Measurements from ENCODE around the gene PCDH7. TPM values are rescaled to one million over a fixed set of nuclear protein-coding genes. Genes with fewer than 3 reads are reported as not detected.

The PCDH7 gene
- total RNA-seq, 2 experiments from 2014 or later = not detected

DNA sequence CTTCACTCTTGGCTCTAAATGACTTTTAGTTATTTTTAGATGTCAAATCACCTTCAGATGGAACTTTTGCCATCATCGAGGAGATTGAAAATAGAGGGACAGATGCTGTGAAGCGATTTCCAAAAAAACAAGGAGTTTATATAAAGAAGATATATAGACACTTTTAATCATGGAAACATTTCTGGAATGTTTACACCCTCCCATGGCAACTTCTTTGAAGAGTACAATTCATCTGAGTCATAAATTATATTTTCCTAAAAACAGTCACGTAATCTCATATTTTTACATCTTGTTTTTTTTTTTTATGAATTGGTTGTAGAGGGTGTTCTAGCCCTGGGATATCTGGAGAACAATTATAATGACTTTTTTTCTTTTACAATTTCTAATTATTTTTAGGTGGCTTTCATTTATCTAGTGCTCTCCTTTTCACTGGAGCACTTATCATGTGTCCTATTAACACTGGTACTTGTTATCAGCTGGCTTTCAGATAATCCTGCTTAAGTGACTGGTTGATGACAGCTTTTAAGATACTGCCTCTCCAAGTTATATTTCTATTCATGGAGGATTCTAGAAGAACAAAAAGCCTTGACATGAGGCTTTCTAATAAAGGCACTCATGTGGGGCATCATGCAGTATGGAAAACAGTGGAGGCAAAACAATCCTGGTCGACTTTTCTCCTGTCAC, 24.9 kb downstream of the PCDH7 start:
- Mint-ChIP-seq H3K27me3 (ENCODE audit: low read depth) (no peaks in the 10 kb centered on the region), H3K4me1 (ENCODE audit: low read depth) (no peaks in the 10 kb centered on the region), H3K27ac (no peak overlapping the region), H3K9me3 (no peaks in the 10 kb centered on the region), H3K4me3 (no peak overlapping the region), H3K36me3 (ENCODE audit: low read depth) (no peaks in the 10 kb centered on the region)
- CTCF ChIA-PET = no interaction called here
- intact Hi-C loops (cut with micrococcal nuclease) = no loop called here
- DNase-seq = no peak

GRCh38 chr4:30746735-30747134, 26.6 kb downstream of the PCDH7 start:
- Mint-ChIP-seq H3K27me3 (ENCODE audit: low read depth) (no peaks in the 10 kb centered on the region), H3K4me1 (ENCODE audit: low read depth) (no peaks in the 10 kb centered on the region), H3K4me3 (no peak overlapping the region), H3K9me3 (no peaks in the 10 kb centered on the region), H3K36me3 (ENCODE audit: low read depth) (no peaks in the 10 kb centered on the region), H3K27ac (no peak overlapping the region)
- CTCF ChIA-PET = no interaction called here
- DNase-seq = no peak
- intact Hi-C loops (cut with micrococcal nuclease) = no loop called here

DNA sequence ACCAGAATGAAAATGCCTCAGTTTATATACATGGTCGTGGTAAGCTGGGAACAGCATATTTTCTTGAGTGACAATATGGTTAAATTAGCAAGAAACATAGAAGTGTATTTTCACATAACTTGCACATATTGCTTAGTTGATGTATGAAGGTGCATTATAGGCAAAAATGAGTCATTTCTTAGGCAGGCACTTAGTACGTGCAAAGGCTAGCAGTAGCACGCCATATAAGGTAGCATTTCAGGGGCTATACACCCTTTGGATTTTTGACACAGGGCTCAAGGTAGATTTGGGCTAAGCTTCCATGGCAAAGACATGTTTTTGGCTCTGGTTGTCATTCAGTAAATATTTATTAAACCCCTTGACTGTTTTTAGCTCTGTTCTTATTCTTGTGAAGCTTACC, 33.1 kb downstream of the PCDH7 start:
- Mint-ChIP-seq H3K27ac (no peak overlapping the region), H3K36me3 (ENCODE audit: low read depth) (no peaks in the 10 kb centered on the region), H3K27me3 (ENCODE audit: low read depth) (no peaks in the 10 kb centered on the region), H3K4me1 (ENCODE audit: low read depth) (no peaks in the 10 kb centered on the region), H3K9me3 (no peaks in the 10 kb centered on the region), H3K4me3 (no peak overlapping the region)
- intact Hi-C loops (cut with micrococcal nuclease) = no loop called here
- DNase-seq = no peak
- CTCF ChIA-PET = no interaction called here

- no peaks in the 10 kb centered on the region for H3K36me3 Mint-ChIP-seq (ENCODE audit: low read depth)
- CTCF ChIA-PET = interaction anchor here (0.6 kb wide), 1 partner anchor 137 kb away, joined by 3 read pairs; no protein-coding TSS in a partner anchor
Measured at GRCh38 chr4:30754021-30754420, 33.9 kb downstream of the PCDH7 start.

GRCh38 chr4:30755346-30755745, 35.2 kb downstream of the PCDH7 start:
- DNase-seq = no peak
- CTCF ChIA-PET = no interaction called here
- H3K4me1 Mint-ChIP-seq (ENCODE audit: low read depth) = no peaks in the 10 kb centered on the region
- no peaks in the 10 kb centered on the region for H3K9me3 Mint-ChIP-seq
- no peak overlapping the region for H3K4me3 Mint-ChIP-seq
- H3K27me3 Mint-ChIP-seq (ENCODE audit: low read depth) = no peaks in the 10 kb centered on the region
- H3K36me3 Mint-ChIP-seq (ENCODE audit: low read depth) = no peaks in the 10 kb centered on the region
- intact Hi-C loops (cut with micrococcal nuclease) = no loop called here
- H3K27ac Mint-ChIP-seq = no peak overlapping the region

More at GRCh38 chr4:30754021-30754420, 33.9 kb downstream of the PCDH7 start:
- intact Hi-C loops (cut with micrococcal nuclease) = no loop called here
- Mint-ChIP-seq H3K27me3 (ENCODE audit: low read depth) (no peaks in the 10 kb centered on the region), H3K4me1 (ENCODE audit: low read depth) (no peaks in the 10 kb centered on the region), H3K9me3 (no peaks in the 10 kb centered on the region), H3K27ac (no peak overlapping the region), H3K4me3 (no peak overlapping the region)
- no peak for DNase-seq

GRCh38 chr4:30756553-30756952, 36.4 kb downstream of the PCDH7 start:
- intact Hi-C loops (cut with micrococcal nuclease) = no loop called here
- CTCF ChIA-PET = interaction anchor here (0.5 kb wide), 1 partner anchor 1737 kb away, joined by 3 read pairs; no protein-coding TSS in a partner anchor
- Mint-ChIP-seq H3K9me3 (no peaks in the 10 kb centered on the region), H3K27me3 (ENCODE audit: low read depth) (no peaks in the 10 kb centered on the region), H3K4me1 (ENCODE audit: low read depth) (no peaks in the 10 kb centered on the region), H3K27ac (no peak overlapping the region), H3K36me3 (ENCODE audit: low read depth) (no peaks in the 10 kb centered on the region), H3K4me3 (no peak overlapping the region)
- DNase-seq = no peak

GRCh38 chr4:30757357-30757756, 37.2 kb downstream of the PCDH7 start:
- intact Hi-C loops (cut with micrococcal nuclease) = no loop called here
- H3K9me3 Mint-ChIP-seq = no peaks in the 10 kb centered on the region
- no peak overlapping the region for H3K4me3 Mint-ChIP-seq
- no peaks in the 10 kb centered on the region for H3K27me3 Mint-ChIP-seq (ENCODE audit: low read depth)
- no peaks in the 10 kb centered on the region for H3K4me1 Mint-ChIP-seq (ENCODE audit: low read depth)
- H3K27ac Mint-ChIP-seq = no peak overlapping the region
- no peak for DNase-seq
- CTCF ChIA-PET = interaction anchor here (0.5 kb wide), 1 partner anchor 1738 kb away, joined by 3 read pairs; no protein-coding TSS in a partner anchor
- H3K36me3 Mint-ChIP-seq (ENCODE audit: low read depth) = no peaks in the 10 kb centered on the region

- no peaks in the 10 kb centered on the region for H3K9me3 Mint-ChIP-seq
- no peaks in the 10 kb centered on the region for H3K4me1 Mint-ChIP-seq (ENCODE audit: low read depth)
- H3K27me3 Mint-ChIP-seq (ENCODE audit: low read depth) = no peaks in the 10 kb centered on the region
- no peak overlapping the region for H3K4me3 Mint-ChIP-seq
- no peaks in the 10 kb centered on the region for H3K36me3 Mint-ChIP-seq (ENCODE audit: low read depth)
- no peak for DNase-seq
- intact Hi-C loops (cut with micrococcal nuclease) = no loop called here
- H3K27ac Mint-ChIP-seq = no peak overlapping the region
- CTCF ChIA-PET = no interaction called here
Measured at GRCh38 chr4:30760551-30760950, 40.4 kb downstream of the PCDH7 start.

GRCh38 chr4:30763321-30763727, 43.2 kb downstream of the PCDH7 start:
- H3K36me3 Mint-ChIP-seq (ENCODE audit: low read depth) = no peaks in the 10 kb centered on the region
- CTCF ChIA-PET = no interaction called here
- no peaks in the 10 kb centered on the region for H3K9me3 Mint-ChIP-seq
- H3K27ac Mint-ChIP-seq = no peak overlapping the region
- no peaks in the 10 kb centered on the region for H3K4me1 Mint-ChIP-seq (ENCODE audit: low read depth)
- no peak overlapping the region for H3K4me3 Mint-ChIP-seq
- intact Hi-C loops (cut with micrococcal nuclease) = no loop called here
- no peaks in the 10 kb centered on the region for H3K27me3 Mint-ChIP-seq (ENCODE audit: low read depth)
- no peak for DNase-seq

- Mint-ChIP-seq H3K36me3 (ENCODE audit: low read depth) (no peaks in the 10 kb centered on the region), H3K27me3 (ENCODE audit: low read depth) (no peaks in the 10 kb centered on the region), H3K4me3 (no peak overlapping the region), H3K4me1 (ENCODE audit: low read depth) (no peaks in the 10 kb centered on the region), H3K9me3 (no peaks in the 10 kb centered on the region), H3K27ac (no peak overlapping the region)
- no peak for DNase-seq
- CTCF ChIA-PET = no interaction called here
- intact Hi-C loops (cut with micrococcal nuclease) = no loop called here
Measured at GRCh38 chr4:30765022-30765421, 44.9 kb downstream of the PCDH7 start.

DNA sequence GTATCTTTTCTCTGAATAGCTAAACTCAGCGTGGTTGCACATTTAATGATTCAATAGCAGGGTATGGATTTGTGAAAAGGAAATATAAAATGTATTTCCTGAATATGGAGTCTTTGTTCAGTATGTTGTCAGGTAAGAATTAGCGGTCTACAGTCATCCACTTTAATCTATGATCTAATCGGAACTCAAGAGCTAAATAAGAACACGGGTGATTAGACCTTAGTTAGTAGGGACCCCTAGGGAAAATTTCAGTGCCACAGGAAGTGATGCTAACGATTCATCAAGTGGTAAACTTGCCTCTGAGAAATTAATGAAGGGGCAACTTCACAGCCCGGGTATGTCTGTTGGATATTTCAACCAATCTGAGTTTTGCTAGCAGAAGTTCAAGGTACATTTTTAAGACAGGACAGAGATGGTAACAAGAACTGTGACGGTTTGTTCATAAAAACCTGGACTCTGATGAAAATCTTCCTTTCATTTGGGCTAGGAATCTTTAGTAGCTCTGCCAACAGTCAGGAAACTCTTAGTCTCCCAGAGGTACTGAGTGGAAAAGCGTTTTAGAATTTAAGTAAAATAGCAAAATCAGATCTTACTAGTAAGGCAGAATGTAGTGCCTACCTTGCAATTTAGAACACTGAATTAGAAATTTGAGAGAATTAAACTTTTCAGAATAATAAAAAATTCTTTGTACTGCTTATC, 47.1 kb downstream of the PCDH7 start:
- intact Hi-C loops (cut with micrococcal nuclease) = no loop called here
- DNase-seq = no peak
- Mint-ChIP-seq H3K27me3 (ENCODE audit: low read depth) (no peaks in the 10 kb centered on the region), H3K4me1 (ENCODE audit: low read depth) (no peaks in the 10 kb centered on the region), H3K4me3 (no peak overlapping the region), H3K27ac (no peak overlapping the region), H3K9me3 (no peaks in the 10 kb centered on the region), H3K36me3 (ENCODE audit: low read depth) (no peaks in the 10 kb centered on the region)
- CTCF ChIA-PET = no interaction called here

DNA sequence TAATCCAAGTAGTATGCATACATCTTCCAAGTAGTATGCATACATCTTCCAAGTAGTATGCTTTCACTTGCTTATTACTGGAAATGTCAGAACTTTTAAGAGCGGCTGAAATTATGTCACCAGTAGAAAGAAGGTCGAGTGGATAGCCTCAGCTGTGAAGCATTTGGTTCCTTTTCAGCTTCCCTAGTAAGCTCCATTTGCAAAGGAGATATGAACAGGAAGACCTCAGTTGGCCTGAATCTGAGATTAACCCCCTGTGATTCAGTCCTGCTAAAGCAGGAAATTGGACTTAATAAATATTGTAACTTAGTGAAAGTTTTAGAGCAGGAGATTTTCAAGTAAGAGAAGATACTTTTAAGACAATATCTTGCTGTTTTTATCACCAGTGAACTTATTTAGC, 48.1 kb downstream of the PCDH7 start:
- H3K27ac Mint-ChIP-seq = no peak overlapping the region
- H3K4me3 Mint-ChIP-seq = no peak overlapping the region
- no peaks in the 10 kb centered on the region for H3K27me3 Mint-ChIP-seq (ENCODE audit: low read depth)
- H3K36me3 Mint-ChIP-seq (ENCODE audit: low read depth) = no peaks in the 10 kb centered on the region
- CTCF ChIA-PET = no interaction called here
- intact Hi-C loops (cut with micrococcal nuclease) = no loop called here
- H3K4me1 Mint-ChIP-seq (ENCODE audit: low read depth) = no peaks in the 10 kb centered on the region
- no peaks in the 10 kb centered on the region for H3K9me3 Mint-ChIP-seq
- DNase-seq = no peak

GRCh38 chr4:30769093-30769492, 48.9 kb downstream of the PCDH7 start:
- H3K9me3 Mint-ChIP-seq = no peaks in the 10 kb centered on the region
- no peak overlapping the region for H3K27ac Mint-ChIP-seq
- H3K27me3 Mint-ChIP-seq (ENCODE audit: low read depth) = no peaks in the 10 kb centered on the region
- intact Hi-C loops (cut with micrococcal nuclease) = no loop called here
- no peak for DNase-seq
- CTCF ChIA-PET = no interaction called here
- no peaks in the 10 kb centered on the region for H3K4me1 Mint-ChIP-seq (ENCODE audit: low read depth)
- H3K36me3 Mint-ChIP-seq (ENCODE audit: low read depth) = no peaks in the 10 kb centered on the region
- H3K4me3 Mint-ChIP-seq = no peak overlapping the region

All from activated naive CD4-positive, alpha-beta T cell treated with anti-CD3 and anti-CD28 coated beads for 36 hours (primary cell).